ENCODE measurements around the gene WDFY4.

Gene WDFY4

DNA sequence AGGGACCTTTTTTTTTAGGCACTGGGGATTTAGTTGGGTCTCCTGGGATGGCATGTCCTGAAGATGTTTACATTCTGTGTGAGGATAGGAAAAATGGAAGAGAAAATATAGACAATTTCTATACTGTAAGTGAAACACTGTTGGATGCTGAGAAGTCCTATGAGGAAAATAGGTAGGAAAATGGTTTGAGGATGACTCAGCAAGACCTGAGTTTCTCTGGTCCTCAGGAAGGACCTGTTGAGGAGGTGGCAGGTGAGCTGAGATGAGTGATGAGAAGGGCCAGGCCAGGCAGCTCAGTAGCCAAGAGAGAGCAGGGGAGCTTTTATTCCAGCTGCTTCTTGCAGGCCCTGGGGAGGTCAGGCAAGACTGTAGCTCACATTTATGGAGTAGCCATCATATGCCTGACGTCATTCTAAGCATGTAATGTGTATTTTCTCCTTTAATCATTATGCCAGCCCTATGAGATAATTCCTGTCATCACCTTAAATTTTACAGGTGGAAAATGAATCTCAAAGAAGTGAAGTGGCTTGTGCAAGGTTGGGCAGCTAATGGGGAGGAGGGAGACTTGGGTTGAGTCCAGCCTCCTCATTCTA lies 274.0 kb downstream of the WDFY4 start:
- H3K9me3 ChIP-seq (ENCODE audit: insufficient read depth, low read depth, low read length) = no peaks in the 10 kb centered on the region
- H3K36me3 ChIP-seq (ENCODE audit: insufficient read depth, low read length) = no peaks in the 10 kb centered on the region
- H3K4me1 ChIP-seq (ENCODE audit: insufficient read depth, low read length, poor library complexity, severe bottlenecking) = peaks cover 16% of the 10 kb centered on the region
- H3K27me3 ChIP-seq (ENCODE audit: insufficient read depth, low read length, poor library complexity, severe bottlenecking) = no peaks in the 10 kb centered on the region
- H3K4me3 ChIP-seq (ENCODE audit: low read length, poor library complexity, severe bottlenecking) = no peak overlapping the region
- no peaks in the 10 kb centered on the region for H3F3A ChIP-seq (ENCODE audit: low read depth)
- no peak overlapping the region for H3K9ac ChIP-seq (ENCODE audit: low read depth, low read length, poor library complexity, severe bottlenecking)
- H3K79me2 ChIP-seq (ENCODE audit: insufficient read depth, low read length) = no peaks in the 10 kb centered on the region
- no peak overlapping the region for H3K4me2 ChIP-seq (ENCODE audit: low read depth, low read length, poor library complexity, severe bottlenecking)
- H2AFZ ChIP-seq (ENCODE audit: low read length) = no peak overlapping the region
- H3K9me2 ChIP-seq (replicated peaks; ENCODE audit: low read depth, low read length) = no peaks in the 10 kb centered on the region
- no peaks in the 10 kb centered on the region for H4K20me1 ChIP-seq (ENCODE audit: insufficient read depth, low read length, poor library complexity, severe bottlenecking)
- TF ChIP-seq CTCF (conservative IDR thresholded peaks at IDR 0.05; ENCODE audit: low read length) (no peak), EZH2phosphoT487 (IDR thresholded peaks at IDR 0.05; ENCODE audit: borderline replicate concordance) (no peak)

DNA sequence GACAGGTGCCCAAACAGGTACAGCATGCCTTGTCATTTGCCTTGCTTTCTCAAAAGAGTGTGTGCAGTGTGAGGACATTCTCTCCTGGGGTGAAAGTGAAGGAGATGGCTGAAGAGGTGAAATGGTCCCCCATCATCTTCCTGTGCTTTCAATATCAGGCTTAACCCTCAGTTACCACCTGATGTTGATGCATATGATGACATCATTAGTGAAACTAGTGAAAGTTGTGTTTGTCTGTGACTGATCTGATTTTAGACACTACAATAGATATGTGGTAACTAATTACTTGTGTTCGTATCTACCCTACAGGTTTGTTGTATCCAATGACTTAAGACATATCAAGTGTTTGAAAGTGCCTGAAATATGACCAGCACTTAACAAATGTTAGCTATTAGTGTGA lies 279.4 kb downstream of the WDFY4 start:
- no peaks in the 10 kb centered on the region for H3K9me3 ChIP-seq (ENCODE audit: insufficient read depth, low read depth, low read length)
- no peak for TF ChIP-seq EZH2phosphoT487 (IDR thresholded peaks at IDR 0.05; ENCODE audit: borderline replicate concordance)
- TF ChIP-seq CTCF (conservative IDR thresholded peaks at IDR 0.05; ENCODE audit: low read length) = no peak
- no peaks in the 10 kb centered on the region for H3F3A ChIP-seq (ENCODE audit: low read depth)
- H4K20me1 ChIP-seq (ENCODE audit: insufficient read depth, low read length, poor library complexity, severe bottlenecking) = no peaks in the 10 kb centered on the region
- no peaks in the 10 kb centered on the region for H3K4me1 ChIP-seq (ENCODE audit: insufficient read depth, low read length, poor library complexity, severe bottlenecking)
- no peaks in the 10 kb centered on the region for H3K36me3 ChIP-seq (ENCODE audit: insufficient read depth, low read length)
- H2AFZ ChIP-seq (ENCODE audit: low read length) = no peak overlapping the region
- no peaks in the 10 kb centered on the region for H3K79me2 ChIP-seq (ENCODE audit: insufficient read depth, low read length)
- H3K9ac ChIP-seq (ENCODE audit: low read depth, low read length, poor library complexity, severe bottlenecking) = no peak overlapping the region
- H3K27me3 ChIP-seq (ENCODE audit: insufficient read depth, low read length, poor library complexity, severe bottlenecking) = no peaks in the 10 kb centered on the region
- no peak overlapping the region for H3K4me3 ChIP-seq (ENCODE audit: low read length, poor library complexity, severe bottlenecking)
- no peak overlapping the region for H3K4me2 ChIP-seq (ENCODE audit: low read depth, low read length, poor library complexity, severe bottlenecking)
- H3K9me2 ChIP-seq (replicated peaks; ENCODE audit: low read depth, low read length) = no peaks in the 10 kb centered on the region

DNA sequence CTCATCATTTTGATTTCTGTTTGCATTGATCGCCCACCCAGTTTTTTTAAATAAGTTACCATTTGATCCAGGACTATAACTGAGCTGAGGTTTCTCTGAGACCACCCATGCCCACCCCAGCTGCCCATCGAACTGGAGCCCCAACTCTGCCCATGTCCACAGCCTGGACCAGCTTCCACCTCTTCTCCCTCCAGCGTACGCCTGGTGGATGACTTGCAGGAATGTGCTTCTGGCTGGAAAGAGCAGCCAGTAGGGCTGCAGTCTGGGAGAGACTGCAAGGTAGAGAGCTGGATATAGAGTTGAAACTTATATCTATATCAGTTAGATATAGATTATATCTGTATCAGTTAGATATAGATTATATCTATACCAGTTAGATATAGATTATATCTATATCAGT lies 280.8 kb downstream of the WDFY4 start:
- H3K9me3 ChIP-seq (ENCODE audit: insufficient read depth, low read depth, low read length) = no peaks in the 10 kb centered on the region
- H3K36me3 ChIP-seq (ENCODE audit: insufficient read depth, low read length) = no peaks in the 10 kb centered on the region
- H3K4me2 ChIP-seq (ENCODE audit: low read depth, low read length, poor library complexity, severe bottlenecking) = no peak overlapping the region
- no peaks in the 10 kb centered on the region for H3K27me3 ChIP-seq (ENCODE audit: insufficient read depth, low read length, poor library complexity, severe bottlenecking)
- H3K9me2 ChIP-seq (replicated peaks; ENCODE audit: low read depth, low read length) = no peaks in the 10 kb centered on the region
- no peak overlapping the region for H3K4me3 ChIP-seq (ENCODE audit: low read length, poor library complexity, severe bottlenecking)
- H3F3A ChIP-seq (ENCODE audit: low read depth) = no peaks in the 10 kb centered on the region
- H3K4me1 ChIP-seq (ENCODE audit: insufficient read depth, low read length, poor library complexity, severe bottlenecking) = peaks cover 1% of the 10 kb centered on the region
- H3K79me2 ChIP-seq (ENCODE audit: insufficient read depth, low read length) = no peaks in the 10 kb centered on the region
- no peak for TF ChIP-seq EZH2phosphoT487 (IDR thresholded peaks at IDR 0.05; ENCODE audit: borderline replicate concordance)
- TF ChIP-seq CTCF (conservative IDR thresholded peaks at IDR 0.05; ENCODE audit: low read length) = no peak
- H4K20me1 ChIP-seq (ENCODE audit: insufficient read depth, low read length, poor library complexity, severe bottlenecking) = no peaks in the 10 kb centered on the region
- no peak overlapping the region for H3K9ac ChIP-seq (ENCODE audit: low read depth, low read length, poor library complexity, severe bottlenecking)
- no peak overlapping the region for H2AFZ ChIP-seq (ENCODE audit: low read length)
